ENCODE results near the gene SYP. TPM values are rescaled to one million over a fixed set of nuclear protein-coding genes. Genes with fewer than 3 reads are reported as not detected.

SYP gene
- total and polyA plus RNA-seq, 2 donors (not counting 3 experiments of a cell fraction or from before 2014, with no cell fraction given) = 0.21 to 0.77 TPM

GRCh38 chrX:49188468-49189076 is 11.4 kb downstream of the SYP start:
- Histone ChIP-seq H3K27me3 (ENCODE audit: control insufficient read depth in 2 of 2, insufficient read depth in 2 of 2, low read length in 2 of 2) (no peaks in the 10 kb centered on the region), H3K4me3 (replicated peaks in 1 of 3; ENCODE audit: insufficient read depth in 1 of 3, low read depth in 1 of 3, low read length in 3 of 3) (no peak overlapping the region), H3K4me2 (ENCODE audit: insufficient read depth, low read length) (no peak overlapping the region), H3K79me2 (ENCODE audit: control insufficient read depth, insufficient read depth, low read length) (no peaks in the 10 kb centered on the region), H3K9me3 (replicated peaks; ENCODE audit: control insufficient read depth, insufficient read depth, low read length) (no peaks in the 10 kb centered on the region), H4K20me1 (replicated peaks; ENCODE audit: control insufficient read depth, extremely low read depth, insufficient read depth, low read length) (no peaks in the 10 kb centered on the region), H3K27ac (ENCODE audit: insufficient read depth, low read depth, low read length) (no peak overlapping the region), H3K9me1 (replicated peaks; ENCODE audit: control insufficient read depth, extremely low read depth, insufficient read depth, low read length) (no peaks in the 10 kb centered on the region), H3K36me3 (ENCODE audit: control insufficient read depth in 2 of 2, extremely low read depth in 1 of 2, insufficient read depth in 2 of 2, low read length in 2 of 2) (no peaks in the 10 kb centered on the region), H2AFZ (ENCODE audit: low read depth, low read length) (no peak overlapping the region), H3K9ac (replicated peaks; ENCODE audit: extremely low read depth, insufficient read depth, low read length) (no peak overlapping the region), H3K4me1 (ENCODE audit: control insufficient read depth, extremely low read depth, insufficient read depth, low read length) (peaks cover 14% of the 10 kb centered on the region)
- FAIRE-seq (no peak), DNase-seq (ENCODE audit: low read depth, low spot score) (no peak)
- BruUV-seq (replicated peaks) = no TSS peak
- POLR2A ChIA-PET = no interaction called here
- TF ChIP-seq EZH2 (IDR thresholded peaks at IDR 0.05; ENCODE audit: borderline replicate concordance, low read depth, low read length, severe bottlenecking) (no peak), JUN (IDR thresholded peaks at IDR 0.05; ENCODE audit: borderline replicate concordance, insufficient read depth, insufficient read length, low read depth) (no peak), POLR2A (IDR thresholded peaks at IDR 0.05; ENCODE audit: low read depth, low read length) (no peak), GATA2 (IDR thresholded peaks at IDR 0.05; ENCODE audit: insufficient read depth, insufficient read length, low read depth, low read length) (no peak), POLR2AphosphoS5 (IDR thresholded peaks at IDR 0.05; ENCODE audit: insufficient read depth, low read depth, low read length) (no peak), CTCF (IDR thresholded peaks at IDR 0.05; ENCODE audit: extremely low read depth in 1 of 2, insufficient read depth in 1 of 2, low read depth in 1 of 2, low read length in 2 of 2) (no peak), MAX (IDR thresholded peaks at IDR 0.05; ENCODE audit: insufficient read depth, insufficient read length) (no peak), MYC (IDR thresholded peaks at IDR 0.05; ENCODE audit: low read depth, low read length) (no peak), FOS (IDR thresholded peaks at IDR 0.05; ENCODE audit: borderline replicate concordance, insufficient read depth, low read length) (no peak)
- CTCF ChIA-PET = no interaction called here
- intact Hi-C loops (cut with micrococcal nuclease) (no loop called here), dilution Hi-C loops (cut with MboI; ENCODE audit: extremely low pct_ligation_motif_present, low sequenced_read_pairs) (no loop called here)
